ENCODE data around the gene FRMD6. TPM values are rescaled to one million over a fixed set of nuclear protein-coding genes. Genes with fewer than 3 reads are reported as not detected.

The FRMD6 gene
- total RNA-seq, 1 experiment from 2014 or later = 40.7 TPM

GRCh38 chr14:51612449-51612848 is 39.3 kb upstream of the FRMD6 start:
- in situ Hi-C loops (cut with HindIII; ENCODE audit: low pct_unique_long_range_greater_than_20kb, low sequenced_read_pairs) = no loop called here
- ATAC-seq = no peak
- no TSS peak for BruUV-seq (replicated peaks)
- no peaks in the 10 kb centered on the region for H3K9me3 ChIP-seq (ENCODE audit: control insufficient read depth, insufficient read depth, low read depth, low read length)
- intact Hi-C loops (cut with micrococcal nuclease; ENCODE audit: unreplicated experiment) = no loop called here
- H3K27me3 ChIP-seq (ENCODE audit: control insufficient read depth, insufficient read depth, low read length) = no peaks in the 10 kb centered on the region
- POLR2A ChIA-PET = no interaction called here
- H3K4me1 ChIP-seq (ENCODE audit: control insufficient read depth, insufficient read depth, low read length) = peaks cover 12% of the 10 kb centered on the region
- TF ChIP-seq POLR2AphosphoS5 (IDR thresholded peaks at IDR 0.05; ENCODE audit: low read depth, low read length) = no peak
- no peak for TF ChIP-seq SIN3A (IDR thresholded peaks at IDR 0.05; ENCODE audit: borderline replicate concordance, insufficient read depth, low read depth, low read length)
- TF ChIP-seq TCF7L2 (IDR thresholded peaks at IDR 0.05; ENCODE audit: low read depth, low read length) = no peak
- DNase-seq (ENCODE audit: low read depth, low spot score) = no peak
- no peak overlapping the region for H3K4me3 ChIP-seq (ENCODE audit: low read depth in 2 of 2, low read length in 2 of 2)
- CTCF ChIA-PET = no interaction called here
- H3K27ac ChIP-seq (ENCODE audit: low read length) = no peak overlapping the region
- H3K36me3 ChIP-seq (ENCODE audit: control insufficient read depth, insufficient read depth, low read length) = no peaks in the 10 kb centered on the region

- ChIA-PET POLR2A (no interaction called here), CTCF (no interaction called here)
- no TSS peak for BruUV-seq (replicated peaks)
- H3K27me3 ChIP-seq (ENCODE audit: control insufficient read depth, insufficient read depth, low read length) = no peaks in the 10 kb centered on the region
- H3K4me3 ChIP-seq (ENCODE audit: low read depth in 2 of 2, low read length in 2 of 2) = no peak overlapping the region
- intact Hi-C loops (cut with micrococcal nuclease; ENCODE audit: unreplicated experiment) (no loop called here), in situ Hi-C loops (cut with HindIII; ENCODE audit: low pct_unique_long_range_greater_than_20kb, low sequenced_read_pairs) (no loop called here)
- no peaks in the 10 kb centered on the region for H3K9me3 ChIP-seq (ENCODE audit: control insufficient read depth, insufficient read depth, low read depth, low read length)
- TF ChIP-seq SIN3A (IDR thresholded peaks at IDR 0.05; ENCODE audit: borderline replicate concordance, insufficient read depth, low read depth, low read length) = no peak
- DNase-seq (ENCODE audit: low read depth, low spot score) (no peak), ATAC-seq (no peak)
- no peak overlapping the region for H3K27ac ChIP-seq (ENCODE audit: low read length)
- no peaks in the 10 kb centered on the region for H3K36me3 ChIP-seq (ENCODE audit: control insufficient read depth, insufficient read depth, low read length)
- H3K4me1 ChIP-seq (ENCODE audit: control insufficient read depth, insufficient read depth, low read length) = peaks cover 14% of the 10 kb centered on the region
Observed at GRCh38 chr14:51613416-51613815, 38.3 kb upstream of the FRMD6 start.

GRCh38 chr14:51614707-51615106 is 37.0 kb upstream of the FRMD6 start:
- CTCF ChIA-PET = no interaction called here
- BruUV-seq (replicated peaks) = no TSS peak
- Histone ChIP-seq H3K36me3 (ENCODE audit: control insufficient read depth, insufficient read depth, low read length) (no peaks in the 10 kb centered on the region), H3K27me3 (ENCODE audit: control insufficient read depth, insufficient read depth, low read length) (no peaks in the 10 kb centered on the region), H3K4me3 (ENCODE audit: low read depth in 2 of 2, low read length in 2 of 2) (no peak overlapping the region), H3K9me3 (ENCODE audit: control insufficient read depth, insufficient read depth, low read depth, low read length) (no peaks in the 10 kb centered on the region), H3K4me1 (ENCODE audit: control insufficient read depth, insufficient read depth, low read length) (peaks cover 14% of the 10 kb centered on the region), H3K27ac (ENCODE audit: low read length) (no peak overlapping the region)
- in situ Hi-C loops (cut with HindIII; ENCODE audit: low pct_unique_long_range_greater_than_20kb, low sequenced_read_pairs) = no loop called here
- no peak for ATAC-seq
- DNase-seq (ENCODE audit: low read depth, low spot score) = no peak
- intact Hi-C loops (cut with micrococcal nuclease; ENCODE audit: unreplicated experiment) = no loop called here
- POLR2A ChIA-PET = no interaction called here
- TF ChIP-seq TCF7L2 (IDR thresholded peaks at IDR 0.05; ENCODE audit: low read depth, low read length) (no peak), CTCF (IDR thresholded peaks at IDR 0.05) (no peak), REST (IDR thresholded peaks at IDR 0.05; ENCODE audit: insufficient read depth in 1 of 2, low read depth in 2 of 2, low read length in 1 of 2) (no peak)

All from Panc1 (cell line).